Activated CD4-positive, alpha-beta T cell treated with anti-CD3 and anti-CD28 coated beads, Interleukin-2, Interleukin-4, amounts not matched to agents 100 ng/mL and 50 ng/mL, durations not matched to agents 16 hours and 8 hours (primary cell): Measurements from ENCODE around the gene TACC2.

ENCODE experiments used
- DNase-seq: peaks from one replicate; pipeline ENCODE4 v3.0.0-alpha.2; 2020; ENCODE audit warnings: low spot score

Gene TACC2

GRCh38 chr10:122294511-122295450 is 305.8 kb downstream of the TACC2 start:
- no peak for DNase-seq

- DNase-seq, result no peak
These were observed 306.5 kb downstream of the TACC2 start for GRCh38 chr10:122295451-122295809.

- no peak for DNase-seq
These were observed 307.6 kb downstream of the TACC2 start for GRCh38 chr10:122296363-122297120.

GRCh38 chr10:122297583-122297982 is 308.6 kb downstream of the TACC2 start:
- no peak for DNase-seq

GRCh38 chr10:122298206-122298597 is 309.2 kb downstream of the TACC2 start:
- no peak for DNase-seq

GRCh38 chr10:122298598-122299301 is 309.8 kb downstream of the TACC2 start:
- DNase-seq, result peak; percentile 50

- no peak for DNase-seq
These were observed 310.6 kb downstream of the TACC2 start for GRCh38 chr10:122299423-122300075.

GRCh38 chr10:122301055-122301810 is 312.3 kb downstream of the TACC2 start:
- no peak for DNase-seq

GRCh38 chr10:122301811-122302115 is 312.8 kb downstream of the TACC2 start:
- DNase-seq, result no peak

GRCh38 chr10:122302315-122302714 is 313.4 kb downstream of the TACC2 start:
- no peak for DNase-seq

GRCh38 chr10:122303271-122304053 is 314.5 kb downstream of the TACC2 start:
- DNase-seq, result no peak
